Measurements from ENCODE around the gene LYPD6. TPM values are rescaled to one million over a fixed set of nuclear protein-coding genes. Genes with fewer than 3 reads are reported as not detected.

The LYPD6 gene
- polyA plus RNA-seq, 3 donors from 2014 or later: 0.10 TPM; not detected in 2

GRCh38 chr2:149363958-149364357, 33.6 kb downstream of the LYPD6 start:
- no peaks in the 10 kb centered on the region for H3K4me1 Mint-ChIP-seq
- peaks cover 0 to 4% (median 2%) of the 10 kb centered on the region in 3 donors for H3K27me3 Mint-ChIP-seq (ENCODE audit: low read depth in 3 of 3)
- H3K27ac Mint-ChIP-seq: no peak overlapping the region
- DNase-seq: no peak
- H3K36me3 Mint-ChIP-seq: no peaks in the 10 kb centered on the region
- H3K9me3 Mint-ChIP-seq: peaks cover 4 to 18% (median 8%) of the 10 kb centered on the region in 6 donors
- H3K4me3 Mint-ChIP-seq: no peak overlapping the region

GRCh38 chr2:149364839-149365238, 34.5 kb downstream of the LYPD6 start:
- Mint-ChIP-seq H3K4me3 (no peak overlapping the region), H3K4me1 (no peaks in the 10 kb centered on the region), H3K9me3 (peaks cover 4 to 18% (median 8%) of the 10 kb centered on the region in 6 donors), H3K36me3 (no peaks in the 10 kb centered on the region), H3K27me3 (ENCODE audit: low read depth in 3 of 3) (peaks cover 0 to 4% (median 2%) of the 10 kb centered on the region in 3 donors), H3K27ac (no peak overlapping the region)
- DNase-seq: no peak

- Mint-ChIP-seq H3K4me3 (no peak overlapping the region), H3K36me3 (no peaks in the 10 kb centered on the region), H3K9me3 (peaks cover 3 to 18% (median 8%) of the 10 kb centered on the region in 6 donors), H3K4me1 (no peaks in the 10 kb centered on the region), H3K27me3 (ENCODE audit: low read depth in 3 of 3) (peaks cover 0 to 4% (median 2%) of the 10 kb centered on the region in 3 donors), H3K27ac (no peak overlapping the region)
- DNase-seq: no peak
Measured at GRCh38 chr2:149365931-149366583, 35.7 kb downstream of the LYPD6 start.

- Mint-ChIP-seq H3K27me3 (ENCODE audit: low read depth in 3 of 3) (peaks cover 0 to 2% (median 0%) of the 10 kb centered on the region in 3 donors), H3K27ac (no peak overlapping the region)
Measured at GRCh38 chr2:149370061-149370775, 39.8 kb downstream of the LYPD6 start.

GRCh38 chr2:149371476-149371875, 41.1 kb downstream of the LYPD6 start:
- H3K4me1 Mint-ChIP-seq: no peaks in the 10 kb centered on the region
- DNase-seq: no peak
- no peaks in the 10 kb centered on the region for H3K36me3 Mint-ChIP-seq
- H3K9me3 Mint-ChIP-seq: peaks cover 2 to 14% (median 7%) of the 10 kb centered on the region in 6 donors
- H3K27me3 Mint-ChIP-seq (ENCODE audit: low read depth in 3 of 3): peaks cover 0 to 3% (median 2%) of the 10 kb centered on the region in 3 donors
- H3K4me3 Mint-ChIP-seq: no peak overlapping the region
- no peak overlapping the region for H3K27ac Mint-ChIP-seq

More at GRCh38 chr2:149370061-149370775, 39.8 kb downstream of the LYPD6 start:
- DNase-seq: no peak
- Mint-ChIP-seq H3K4me3 (no peak overlapping the region), H3K4me1 (no peaks in the 10 kb centered on the region), H3K36me3 (no peaks in the 10 kb centered on the region), H3K9me3 (peaks cover 2 to 14% (median 7%) of the 10 kb centered on the region in 6 donors)

- Mint-ChIP-seq H3K4me3 (no peak overlapping the region), H3K27ac (no peak overlapping the region), H3K4me1 (no peaks in the 10 kb centered on the region), H3K9me3 (peaks cover 0 to 4% (median 0%) of the 10 kb centered on the region in 6 donors), H3K36me3 (no peaks in the 10 kb centered on the region), H3K27me3 (ENCODE audit: low read depth in 3 of 3) (peaks cover 0 to 6% (median 2%) of the 10 kb centered on the region in 3 donors)
- DNase-seq: no peak
Measured at GRCh38 chr2:149375801-149376361, 45.5 kb downstream of the LYPD6 start.

- peaks cover 0 to 6% (median 3%) of the 10 kb centered on the region in 3 donors for H3K27me3 Mint-ChIP-seq (ENCODE audit: low read depth in 3 of 3)
- H3K36me3 Mint-ChIP-seq: no peaks in the 10 kb centered on the region
- no peak overlapping the region for H3K27ac Mint-ChIP-seq
- H3K9me3 Mint-ChIP-seq: peaks cover 0 to 2% (median 0%) of the 10 kb centered on the region in 6 donors
- no peak overlapping the region for H3K4me3 Mint-ChIP-seq
- no peaks in the 10 kb centered on the region for H3K4me1 Mint-ChIP-seq
- DNase-seq: no peak
Measured at GRCh38 chr2:149380205-149380604, 49.8 kb downstream of the LYPD6 start.

GRCh38 chr2:149383340-149383739, 53.0 kb downstream of the LYPD6 start:
- no peak for DNase-seq
- H3K4me3 Mint-ChIP-seq: no peak overlapping the region
- H3K27me3 Mint-ChIP-seq (ENCODE audit: low read depth in 3 of 3): peaks cover 0 to 5% (median 5%) of the 10 kb centered on the region in 3 donors
- no peaks in the 10 kb centered on the region for H3K36me3 Mint-ChIP-seq
- peaks cover 0 to 6% (median 0%) of the 10 kb centered on the region in 6 donors for H3K9me3 Mint-ChIP-seq
- H3K4me1 Mint-ChIP-seq: no peaks in the 10 kb centered on the region
- H3K27ac Mint-ChIP-seq: no peak overlapping the region

- Mint-ChIP-seq H3K27me3 (ENCODE audit: low read depth in 3 of 3) (peaks cover 2 to 3% (median 2%) of the 10 kb centered on the region in 3 donors), H3K9me3 (peaks cover 0 to 6% (median 0%) of the 10 kb centered on the region in 6 donors), H3K27ac (no peak overlapping the region), H3K36me3 (no peaks in the 10 kb centered on the region), H3K4me3 (no peak overlapping the region), H3K4me1 (no peaks in the 10 kb centered on the region)
- no peak for DNase-seq
Measured at GRCh38 chr2:149385350-149385749, 55.0 kb downstream of the LYPD6 start.

GRCh38 chr2:149387411-149387810, 57.0 kb downstream of the LYPD6 start:
- no peak for DNase-seq
- Mint-ChIP-seq H3K27me3 (ENCODE audit: low read depth in 3 of 3) (peaks cover 2 to 6% (median 2%) of the 10 kb centered on the region in 3 donors), H3K4me1 (no peaks in the 10 kb centered on the region), H3K27ac (no peak overlapping the region), H3K36me3 (no peaks in the 10 kb centered on the region), H3K4me3 (no peak overlapping the region), H3K9me3 (peaks cover 0 to 8% (median 0%) of the 10 kb centered on the region in 6 donors)

GRCh38 chr2:149388120-149388816, 57.9 kb downstream of the LYPD6 start:
- DNase-seq: no peak
- Mint-ChIP-seq H3K27ac (no peak overlapping the region), H3K4me3 (no peak overlapping the region), H3K4me1 (no peaks in the 10 kb centered on the region), H3K36me3 (no peaks in the 10 kb centered on the region), H3K9me3 (peaks cover 0 to 8% (median 0%) of the 10 kb centered on the region in 6 donors), H3K27me3 (ENCODE audit: low read depth in 3 of 3) (peaks cover 2 to 6% (median 2%) of the 10 kb centered on the region in 3 donors)

- Mint-ChIP-seq H3K27ac (no peak overlapping the region), H3K27me3 (ENCODE audit: low read depth in 3 of 3) (peaks cover 2 to 6% (median 2%) of the 10 kb centered on the region in 3 donors), H3K9me3 (peaks cover 0 to 8% (median 0%) of the 10 kb centered on the region in 6 donors), H3K36me3 (no peaks in the 10 kb centered on the region), H3K4me1 (no peaks in the 10 kb centered on the region), H3K4me3 (no peak overlapping the region)
- no peak for DNase-seq
Measured at GRCh38 chr2:149389506-149390167, 59.2 kb downstream of the LYPD6 start.

- Mint-ChIP-seq H3K4me3 (no peak overlapping the region), H3K9me3 (peaks cover 0 to 11% (median 2%) of the 10 kb centered on the region in 6 donors), H3K27ac (no peak overlapping the region), H3K4me1 (no peaks in the 10 kb centered on the region), H3K36me3 (no peaks in the 10 kb centered on the region), H3K27me3 (ENCODE audit: low read depth in 3 of 3) (peaks cover 0 to 4% (median 2%) of the 10 kb centered on the region in 3 donors)
- DNase-seq: no peak
Measured at GRCh38 chr2:149393614-149394013, 63.2 kb downstream of the LYPD6 start.
